H1 (cell line): Measurements from ENCODE around the gene ADAMTS16. TPM values are rescaled to one million over a fixed set of nuclear protein-coding genes. Genes with fewer than 3 reads are reported as not detected.

ENCODE experiments used
- ATF2 ChIP-seq: IDR thresholded peaks from 2 replicates; pipeline ENCODE4 v1.6.1; 2012; ENCODE audit warnings: low read length, inconsistent platforms
- BACH1 ChIP-seq: IDR thresholded peaks from 2 replicates; pipeline ENCODE4 v1.6.1; 2012; ENCODE audit warnings: low read length, improper control_type of control experiment
- CBX5 ChIP-seq: fragments of 300-800, 300-1000 bp; sonication (generic); IDR thresholded peaks from 2 replicates; pipeline ENCODE4 v1.7.1; 2016; ENCODE audit warnings: antibody characterized with exemption, low read length, low read depth
- CTBP2 ChIP-seq: IDR thresholded peaks from 2 replicates; pipeline ENCODE4 v1.7.0; 2011; ENCODE audit warnings: borderline replicate concordance, mild to moderate bottlenecking, moderate library complexity, mixed read lengths, low read length; ENCODE audit not compliant: insufficient read depth, insufficient read length
- EGR1 ChIP-seq: IDR thresholded peaks from 2 replicates; pipeline ENCODE4 v1.6.1; 2011; ENCODE audit warnings: low read depth, low read length, borderline replicate concordance
- EP300 ChIP-seq, 2 experiments: IDR thresholded peaks; 1 replicate in 1 of 2; 2 replicates in 1 of 2; pipeline ENCODE4 v1.6.1; 2011 to 2012; ENCODE audit warnings: low read depth in 2 of 2, low read length in 2 of 2, mild to moderate bottlenecking in 2 of 2, borderline replicate concordance in 1 of 2, inconsistent platforms in 1 of 2, moderate library complexity in 1 of 2
- FOSL1 ChIP-seq: IDR thresholded peaks from 2 replicates; pipeline ENCODE4 v1.6.1; 2011; ENCODE audit warnings: mild to moderate bottlenecking, low read depth, low read length, moderate library complexity; ENCODE audit not compliant: insufficient read depth
- HDAC2 ChIP-seq, 2 experiments: fragments of 300-600 bp in 1 of 2; sonication (generic) in 1 of 2; IDR thresholded peaks; 2 replicates each; pipeline ENCODE4 v1.6.1; 2011 to 2012; ENCODE audit warnings: low read depth in 2 of 2, low read length in 2 of 2, mild to moderate bottlenecking in 2 of 2, moderate library complexity in 2 of 2, borderline replicate concordance in 1 of 2, inconsistent platforms in 1 of 2
- JUN ChIP-seq: IDR thresholded peaks from 2 replicates; pipeline ENCODE4 v1.6.1; 2011; ENCODE audit warnings: low read depth, mild to moderate bottlenecking, improper control_type of control experiment, low read length
- JUND ChIP-seq: IDR thresholded peaks from 2 replicates; pipeline ENCODE4 v1.6.1; 2011; ENCODE audit warnings: mild to moderate bottlenecking, improper control_type of control experiment, low read length
- KDM4A ChIP-seq: IDR thresholded peaks from one replicate; pipeline ENCODE4 v1.7.1; 2012; ENCODE audit warnings: low read depth, mild to moderate bottlenecking, moderate library complexity, low read length, inconsistent platforms; ENCODE audit not compliant: severe bottlenecking
- MAFK ChIP-seq: IDR thresholded peaks from 2 replicates; pipeline ENCODE4 v1.6.1; 2012; ENCODE audit warnings: low read depth, mild to moderate bottlenecking, improper control_type of control experiment, low read length
- MAX ChIP-seq: IDR thresholded peaks from 2 replicates; pipeline ENCODE4 v1.6.1; 2012; ENCODE audit warnings: inconsistent platforms
- POLR2AphosphoS5 ChIP-seq: IDR thresholded peaks from 2 replicates; pipeline ENCODE4 v1.6.1; 2011; ENCODE audit warnings: low read depth, low read length
- RFX5 ChIP-seq: IDR thresholded peaks from 2 replicates; pipeline ENCODE4 v1.6.1; 2011; ENCODE audit warnings: low read depth, low read length, improper control_type of control experiment, borderline replicate concordance
- RNF2 ChIP-seq: fragments of 200-900, 300-1000 bp; sonication (generic); IDR thresholded peaks from 2 replicates; pipeline ENCODE4 v1.7.1; 2016; ENCODE audit warnings: borderline replicate concordance, low read depth, mild to moderate bottlenecking, antibody characterized with exemption, low read length; ENCODE audit not compliant: poor library complexity, severe bottlenecking; ENCODE audit errors: missing control alignments
- RXRA ChIP-seq: IDR thresholded peaks from 2 replicates; pipeline ENCODE4 v1.6.1; 2011; ENCODE audit warnings: low read depth, mild to moderate bottlenecking, low read length, moderate library complexity; ENCODE audit not compliant: insufficient read depth
- SP2 ChIP-seq: IDR thresholded peaks from 2 replicates; pipeline ENCODE4 v1.6.1; 2012; ENCODE audit warnings: mild to moderate bottlenecking, low read length, inconsistent platforms
- SRF ChIP-seq: IDR thresholded peaks from 2 replicates; pipeline ENCODE4 v1.6.1; 2011; ENCODE audit warnings: mild to moderate bottlenecking, low read depth, low read length, moderate library complexity
- TCF12 ChIP-seq: IDR thresholded peaks from 2 replicates; pipeline ENCODE4 v1.6.1; 2011; ENCODE audit warnings: low read depth, mild to moderate bottlenecking, low read length
- USF2 ChIP-seq: IDR thresholded peaks from 2 replicates; pipeline ENCODE4 v1.6.1; 2011; ENCODE audit warnings: low read length, improper control_type of control experiment
- polyA plus RNA-seq, 7 experiments: library from polyadenylated mRNA; depleted of rRNA in 3 of 7; stranded (reverse) in 5 of 7; unstranded in 2 of 7; fragments of >200 nt in 5 of 7; fragments of 200-250 nt in 2 of 7; gene quantifications; 1 replicate in 5 of 7; 2 replicates in 1 of 7; 4 replicates in 1 of 7; pipeline versions ENCODE4 v1.2.1 to v1.2.3, GENCODE V29; 2011 to 2013; ENCODE audit warnings: missing spikeins in 2 of 7, mixed read lengths in 2 of 7
- total RNA-seq: library from RNA; stranded (reverse); fragmentation: NEBNext Ultra II Directional; extraction: Animal tissue kit (Norgen Biotek cat#: 25700); gene quantifications from 2 replicates; pipeline ENCODE4 v1.2.1, GENCODE V29; 2021

The ADAMTS16 gene
- total and polyA plus RNA-seq, 2 of the 8 experiments (the other 6 are each of a cell fraction or from before 2014, with no cell fraction given): 3.7 to 16.0 TPM

GRCh38 chr5:5183189-5183699 is 43.1 kb downstream of the ADAMTS16 start (continued):
- TF ChIP-seq HDAC2 (IDR thresholded peaks at IDR 0.05; ENCODE audit: borderline replicate concordance in 1 of 2, low read depth in 2 of 2, low read length in 2 of 2) (no peak), EP300 (IDR thresholded peaks at IDR 0.05; ENCODE audit: borderline replicate concordance in 1 of 2, low read depth in 2 of 2, low read length in 2 of 2) (no peak), RXRA (no peak), FOSL1 (no peak), POLR2AphosphoS5 (peak; percentile 31; the same call in 1 of the 2 replicates), JUND (0 out of 2 replicates have a peak, but pooled peaks have one; percentile 5), EGR1 (no peak), RFX5 (no peak), RNF2 (no peak), JUN (no peak), CTBP2 (no peak), KDM4A (peak; percentile 43), TCF12 (peak; percentile 82; the same call in 1 of the 2 replicates), ATF2 (no peak; the same call in 1 of the 2 replicates), SRF (no peak), MAFK (no peak), USF2 (peak; percentile 54; the same call in 1 of the 2 replicates), CBX5 (no peak), SP2 (no peak), BACH1 (peak; percentile 31; the same call in 1 of the 2 replicates), MAX (peak; percentile 51; the same call in 1 of the 2 replicates)
